NCI-H2196 (cell line): ENCODE results near the gene SLC38A8.

Experiments used
- DNase-seq: peaks from one replicate; lab custom pipeline; 2025; ENCODE audit not compliant: unreplicated experiment; lab: John Stamatoyannopoulos, UW

Gene SLC38A8

GRCh38 chr16:83973077-83973476 is 69.5 kb downstream of the SLC38A8 start:
- DNase-seq: no peak

DNA sequence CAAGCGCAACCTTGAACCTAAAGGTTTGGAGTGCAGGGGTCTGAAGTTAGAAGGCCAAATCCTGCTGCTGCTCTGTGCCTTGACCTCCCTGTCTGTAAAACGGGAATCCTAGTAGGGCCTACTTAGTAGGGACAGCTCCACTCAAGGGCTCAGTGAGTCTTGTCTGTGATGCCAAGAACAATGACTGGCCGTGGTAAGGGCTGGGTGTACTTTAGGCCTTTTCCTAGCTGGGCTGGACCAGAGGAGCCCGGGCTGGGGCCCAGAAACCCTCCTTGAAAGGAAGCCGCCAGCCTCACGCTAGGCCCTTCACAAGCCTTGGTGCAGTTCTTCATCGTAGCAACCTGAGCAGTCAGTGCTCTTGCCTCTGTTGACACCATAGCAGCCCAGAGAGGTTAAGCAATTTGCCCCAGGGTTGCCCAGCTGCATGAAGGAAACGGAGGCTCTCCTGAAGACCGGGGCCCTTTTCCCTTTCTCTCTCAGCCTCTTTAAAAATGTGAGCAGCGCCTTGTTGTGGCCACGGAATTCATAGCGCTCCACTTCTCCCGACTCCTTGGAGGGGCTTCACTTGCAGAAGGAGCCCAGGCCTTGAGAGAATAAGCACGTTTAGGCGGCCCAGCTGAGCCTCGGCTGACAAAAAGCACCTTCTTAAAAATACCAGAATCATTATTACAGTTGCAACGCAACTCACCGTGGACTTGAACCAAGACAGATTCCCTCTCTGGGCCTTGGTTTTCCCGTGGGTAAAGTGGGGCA is 70.2 kb downstream of the SLC38A8 start:
- DNase-seq: no peak

- DNase-seq: no peak
These were observed 71.1 kb downstream of the SLC38A8 start for GRCh38 chr16:83971165-83972130.

- DNase-seq: no peak
These were observed 72.2 kb downstream of the SLC38A8 start for GRCh38 chr16:83970430-83970815.

DNA sequence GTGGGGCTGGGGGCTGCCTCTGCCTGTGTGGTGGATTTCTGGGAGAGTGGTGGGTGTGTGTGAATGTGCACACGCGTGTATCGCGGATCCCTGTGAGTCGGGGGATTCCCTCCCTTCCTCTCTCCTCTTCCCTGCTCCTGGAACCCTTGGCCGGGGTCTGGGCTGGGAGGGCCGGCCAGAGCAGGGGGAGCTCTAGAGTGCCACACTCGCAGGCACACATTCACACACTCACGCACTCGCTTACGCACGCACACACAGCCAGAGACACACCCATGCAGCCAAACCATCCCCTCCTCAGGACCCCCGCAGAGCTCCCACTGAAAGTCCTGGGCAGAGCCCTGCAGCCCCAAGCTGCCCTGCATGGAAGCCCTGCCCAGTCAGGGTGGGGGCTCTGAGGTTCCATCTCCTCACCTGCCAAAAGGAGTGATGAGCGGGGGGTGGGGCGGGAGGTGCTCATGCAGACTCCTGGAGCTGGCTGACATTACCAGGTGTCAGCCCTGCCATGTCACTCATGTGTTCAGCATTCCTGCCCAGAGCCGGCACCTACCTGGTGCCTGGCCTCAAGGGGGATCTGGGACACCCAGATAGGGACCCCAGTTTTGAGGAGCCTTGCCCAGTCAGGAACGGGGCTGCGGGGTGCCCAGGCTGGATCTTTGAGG is 72.7 kb downstream of the SLC38A8 start:
- DNase-seq: no peak

DNA sequence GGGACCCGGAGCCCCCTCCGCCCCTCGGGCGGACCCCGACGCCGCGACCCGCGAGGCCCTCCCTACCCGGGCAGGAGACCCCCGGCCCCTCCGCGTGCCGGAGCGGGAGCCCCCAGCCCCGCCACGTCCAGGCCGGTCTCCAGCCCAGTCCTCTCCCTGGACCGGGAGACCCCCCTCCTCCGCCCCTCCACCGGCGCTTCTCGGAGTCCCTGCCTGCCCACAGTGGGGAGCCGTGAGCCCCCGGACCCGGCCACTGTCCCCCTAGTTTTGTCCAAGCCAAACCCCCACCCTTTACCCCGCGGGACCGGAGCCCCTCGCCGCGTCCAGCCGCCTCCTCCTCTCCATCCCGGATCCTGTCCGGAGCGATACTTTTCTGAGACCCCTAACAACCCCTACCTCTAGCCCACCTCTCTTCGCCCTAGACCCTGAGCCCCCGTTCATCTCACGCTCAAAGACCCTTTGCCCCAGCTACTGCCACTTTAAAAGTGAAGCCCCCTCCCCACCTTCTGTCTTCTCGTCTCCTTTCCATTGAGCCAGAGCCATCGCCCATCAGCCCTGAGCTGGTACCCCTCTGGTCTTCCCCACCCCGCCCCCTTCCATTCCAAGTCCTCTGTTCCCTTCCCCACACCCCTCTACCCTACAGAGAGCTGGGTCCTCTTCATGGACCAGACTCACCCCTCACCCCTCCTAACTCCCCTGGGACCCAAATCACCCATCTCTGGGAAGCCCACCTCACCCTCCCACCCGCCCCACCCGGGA is 73.5 kb downstream of the SLC38A8 start:
- no peak for DNase-seq

- no peak for DNase-seq
These were observed 74.2 kb downstream of the SLC38A8 start for GRCh38 chr16:83968306-83968851.

DNA sequence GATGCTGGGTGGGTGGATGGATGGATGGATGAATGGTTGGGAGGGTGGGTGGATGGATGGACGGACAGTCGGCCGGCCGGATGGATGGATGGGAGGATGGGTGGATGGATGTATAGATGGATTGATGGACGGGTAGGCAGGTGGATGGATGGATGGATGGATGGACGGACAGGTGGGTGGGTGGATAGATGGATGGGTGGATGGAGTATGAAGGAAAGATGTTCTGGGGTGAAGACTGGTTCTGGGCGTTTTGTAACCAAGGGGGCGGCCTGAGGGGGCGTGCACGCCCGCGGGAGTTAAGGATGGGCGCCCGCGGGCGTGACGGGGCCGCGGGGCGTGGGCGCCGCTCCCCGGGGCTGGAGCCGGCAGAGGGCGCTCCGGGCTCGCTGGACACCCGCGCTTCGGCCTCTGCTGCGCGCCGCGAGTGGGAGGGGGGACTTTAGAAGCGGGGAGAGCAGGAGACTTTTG is 74.7 kb downstream of the SLC38A8 start, which contains the start of gene NECAB2:
NECAB2 (plus strand) TSS at position 407 of the 468 bp plus-strand sequence. CDS start 405 bp downstream, outside the sequence.
- peak; percentile 36 for DNase-seq

DNA sequence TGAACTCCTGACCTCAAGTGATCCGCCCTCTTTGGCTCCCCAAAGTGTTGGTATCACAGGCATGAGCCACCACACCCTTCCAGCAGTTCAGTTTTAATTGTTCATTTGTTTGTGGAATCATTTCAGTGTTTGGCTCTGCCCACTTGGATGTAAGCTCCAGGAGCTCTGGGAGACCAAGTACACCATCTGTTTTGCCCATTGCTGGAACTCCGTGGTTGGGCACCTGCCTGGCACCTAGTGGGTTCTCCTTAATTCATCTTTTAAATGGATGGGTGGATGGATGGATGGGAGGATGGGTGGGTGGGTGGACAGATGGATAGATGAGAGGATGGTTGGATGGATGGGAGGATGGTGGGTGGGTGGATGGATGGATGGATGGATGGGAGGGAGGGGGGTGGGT is 75.5 kb downstream of the SLC38A8 start:
- DNase-seq: no peak

GRCh38 chr16:83966153-83966696 is 76.4 kb downstream of the SLC38A8 start:
- DNase-seq: no peak

DNA sequence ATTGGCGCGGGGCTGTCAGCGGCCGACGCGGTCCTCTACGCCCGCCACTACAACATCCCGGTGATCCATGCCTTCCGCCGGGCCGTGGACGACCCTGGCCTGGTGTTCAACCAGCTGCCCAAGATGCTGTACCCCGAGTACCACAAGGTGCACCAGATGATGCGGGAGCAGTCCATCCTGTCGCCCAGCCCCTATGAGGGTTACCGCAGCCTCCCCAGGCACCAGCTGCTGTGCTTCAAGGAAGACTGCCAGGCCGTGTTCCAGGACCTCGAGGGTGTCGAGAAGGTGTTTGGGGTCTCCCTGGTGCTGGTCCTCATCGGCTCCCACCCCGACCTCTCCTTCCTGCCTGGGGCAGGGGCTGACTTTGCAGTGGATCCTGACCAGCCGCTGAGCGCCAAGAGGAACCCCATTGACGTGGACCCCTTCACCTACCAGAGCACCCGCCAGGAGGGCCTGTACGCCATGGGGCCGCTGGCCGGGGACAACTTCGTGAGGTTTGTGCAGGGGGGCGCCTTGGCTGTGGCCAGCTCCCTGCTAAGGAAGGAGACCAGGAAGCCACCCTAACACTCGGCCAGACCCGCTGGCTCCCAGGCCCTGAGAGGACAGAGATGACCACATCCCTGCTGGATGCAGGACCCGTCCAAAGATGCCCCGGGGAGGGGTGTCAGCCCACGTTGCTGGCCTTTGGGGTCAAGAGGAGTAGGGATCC is 77.0 kb downstream of the SLC38A8 start:
- no peak for DNase-seq

DNA sequence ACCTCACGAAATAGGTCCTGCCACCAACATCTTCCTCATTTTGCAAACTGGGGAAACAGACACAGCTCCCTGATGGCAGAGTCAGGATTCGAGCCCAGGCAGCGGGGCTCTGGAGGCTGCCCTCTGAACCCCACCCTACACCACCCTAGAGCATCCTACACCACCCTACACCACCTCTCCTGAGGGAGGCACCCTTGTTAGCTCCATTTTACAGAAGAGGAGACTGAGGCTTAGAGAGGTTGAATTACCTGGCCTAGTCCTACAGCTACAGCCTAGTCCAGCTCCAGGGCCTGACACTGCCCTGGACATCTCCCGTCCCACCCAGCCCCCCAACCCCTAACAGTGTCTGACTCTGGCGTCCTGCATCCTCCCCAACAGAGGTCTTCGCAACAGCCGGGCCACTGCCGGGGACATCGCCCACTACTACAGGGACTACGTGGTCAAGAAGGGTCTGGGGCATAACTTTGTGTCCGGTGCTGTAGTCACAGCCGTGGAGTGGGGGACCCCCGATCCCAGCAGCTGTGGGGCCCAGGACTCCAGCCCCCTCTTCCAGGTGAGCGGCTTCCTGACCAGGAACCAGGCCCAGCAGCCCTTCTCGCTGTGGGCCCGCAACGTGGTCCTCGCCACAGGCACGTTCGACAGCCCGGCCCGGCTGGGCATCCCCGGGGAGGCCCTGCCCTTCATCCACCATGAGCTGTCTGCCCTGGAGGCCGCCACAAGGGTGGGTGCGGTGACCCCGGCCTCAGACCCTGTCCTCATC is 77.7 kb downstream of the SLC38A8 start:
- no peak for DNase-seq

DNA sequence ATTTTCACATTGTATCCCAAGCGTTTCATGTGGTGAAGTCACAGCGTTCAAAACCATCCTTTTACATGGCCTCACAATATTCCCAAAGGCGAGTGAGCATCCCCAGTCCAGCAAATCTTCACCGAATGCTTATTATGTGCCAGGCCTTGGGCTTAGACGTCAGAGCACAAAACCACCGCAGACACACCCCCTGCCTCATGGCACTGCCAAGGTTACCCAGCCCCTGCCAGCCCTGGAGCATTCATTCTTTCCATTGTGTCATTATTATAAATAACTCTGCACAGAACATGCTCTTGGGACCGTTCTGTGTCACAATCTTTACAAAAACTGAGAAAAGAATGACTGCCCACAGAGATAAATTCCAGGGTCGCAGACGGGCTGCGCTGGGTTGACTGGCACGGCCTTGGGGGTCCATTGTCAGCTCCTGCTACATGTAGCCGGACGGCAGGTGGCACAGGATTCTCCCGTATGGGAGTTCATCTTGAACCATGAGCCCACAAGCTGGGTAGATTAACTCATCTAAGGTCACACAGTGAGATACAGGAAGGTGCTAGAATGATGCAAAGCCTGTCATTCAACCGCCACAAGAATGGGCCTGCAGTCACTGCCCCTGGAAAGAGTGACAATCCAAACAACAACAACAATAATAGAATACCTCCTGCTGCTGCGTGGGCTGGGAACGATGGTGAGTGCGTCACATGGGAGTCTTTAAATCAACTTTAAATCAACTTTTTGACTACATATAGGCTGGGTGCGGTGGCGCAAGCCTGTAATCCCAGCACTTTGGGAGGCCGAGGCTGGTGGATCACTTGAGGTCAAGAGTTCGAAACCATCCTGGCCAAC is 79.1 kb downstream of the SLC38A8 start:
- DNase-seq: no peak

DNA sequence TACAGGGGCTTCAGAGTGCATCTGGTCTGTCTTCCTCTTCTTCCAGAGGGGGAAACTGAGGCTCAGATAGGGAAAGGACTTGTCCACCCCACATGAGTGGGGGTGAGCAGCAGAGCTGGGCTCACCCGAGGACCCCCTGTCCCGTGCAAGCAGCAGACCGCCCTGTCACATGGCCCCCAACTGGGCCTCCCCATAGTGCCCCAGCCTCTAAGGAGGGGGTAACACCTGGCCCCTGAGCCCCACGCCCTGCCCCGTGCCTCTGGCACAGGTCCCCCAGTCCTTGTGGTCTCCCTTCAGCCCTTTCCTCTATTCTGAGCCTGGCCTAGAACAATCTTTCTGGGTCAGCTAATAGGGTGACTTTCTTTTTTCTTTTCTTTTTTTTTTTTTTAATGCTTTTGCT is 81.0 kb downstream of the SLC38A8 start:
- DNase-seq: no peak

DNA sequence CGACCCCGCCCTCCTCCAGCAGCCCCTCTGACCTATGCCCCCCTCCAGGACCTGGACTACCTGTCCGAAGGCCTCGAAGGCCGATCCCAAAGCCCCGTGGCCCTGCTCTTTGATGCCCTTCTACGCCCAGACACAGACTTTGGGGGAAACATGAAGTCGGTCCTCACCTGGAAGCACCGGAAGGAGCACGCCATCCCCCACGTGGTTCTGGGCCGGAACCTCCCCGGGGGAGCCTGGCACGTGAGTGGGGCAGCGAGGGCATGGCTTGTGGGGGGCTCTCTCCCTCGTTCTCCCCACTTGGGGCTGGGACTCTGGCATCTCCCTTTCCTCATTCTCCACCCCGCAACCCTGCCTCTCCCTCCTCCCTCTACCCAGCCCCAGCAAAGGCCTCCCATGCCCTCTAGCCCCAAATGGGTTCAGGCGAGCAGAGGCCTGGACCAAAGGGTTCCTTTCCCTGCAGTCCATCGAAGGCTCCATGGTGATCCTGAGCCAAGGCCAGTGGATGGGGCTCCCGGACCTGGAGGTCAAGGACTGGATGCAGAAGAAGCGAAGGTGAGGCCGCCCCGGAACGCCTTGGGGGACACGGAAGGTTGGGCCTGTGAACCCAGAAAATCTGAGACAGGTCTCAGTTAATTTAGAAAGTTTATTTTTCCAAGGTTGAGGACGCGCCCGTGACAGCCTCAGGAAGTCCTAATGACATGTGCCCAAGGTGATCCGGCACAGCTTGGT is 81.9 kb downstream of the SLC38A8 start:
- no peak for DNase-seq
